Measurements from ENCODE around the gene INVS.
"Not testable (repeated sequence)": the region's sequence is repeated elsewhere in the genome, so short reads cannot be mapped to it uniquely, and the experiment has no call there.

The INVS gene

DNA sequence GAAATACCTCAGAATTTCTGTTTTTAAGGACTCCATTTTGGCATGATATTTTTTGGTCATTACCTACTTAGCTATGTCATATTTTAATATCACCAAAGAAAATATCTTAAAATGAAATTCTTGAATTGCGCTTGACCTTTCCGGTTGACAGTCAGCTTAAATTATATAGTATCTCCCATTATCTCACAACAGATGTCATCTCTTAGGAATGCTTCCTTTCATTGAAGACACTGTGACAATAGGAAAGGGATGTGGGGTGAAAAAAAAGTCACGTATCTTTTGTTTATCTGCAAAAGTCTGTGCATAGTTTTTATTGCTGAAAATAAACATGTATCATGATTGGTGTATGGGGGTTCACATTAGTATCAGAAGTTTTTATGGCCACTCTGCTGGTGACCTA lies 105.8 kb downstream of the INVS start:
- DNase-seq, result no peak

DNA sequence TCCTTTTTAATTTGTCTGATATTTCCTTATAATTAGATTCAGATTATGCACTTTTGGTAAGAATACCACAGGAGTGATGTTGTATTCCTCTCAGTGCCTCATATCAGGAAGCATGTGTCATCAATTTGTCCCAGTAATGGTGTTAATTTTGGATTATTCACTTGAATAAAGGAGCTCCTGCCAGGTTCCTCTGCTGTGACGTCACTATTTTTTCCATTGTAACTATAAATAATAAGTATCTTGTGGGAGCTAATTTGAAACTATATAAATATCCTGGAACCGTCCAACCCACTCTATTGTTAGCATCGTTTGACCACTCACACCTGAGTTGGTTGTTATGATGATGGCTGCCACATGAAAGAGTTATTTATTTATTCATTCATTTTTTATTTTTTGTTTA lies 107.9 kb downstream of the INVS start:
- DNase-seq, result no peak

DNA sequence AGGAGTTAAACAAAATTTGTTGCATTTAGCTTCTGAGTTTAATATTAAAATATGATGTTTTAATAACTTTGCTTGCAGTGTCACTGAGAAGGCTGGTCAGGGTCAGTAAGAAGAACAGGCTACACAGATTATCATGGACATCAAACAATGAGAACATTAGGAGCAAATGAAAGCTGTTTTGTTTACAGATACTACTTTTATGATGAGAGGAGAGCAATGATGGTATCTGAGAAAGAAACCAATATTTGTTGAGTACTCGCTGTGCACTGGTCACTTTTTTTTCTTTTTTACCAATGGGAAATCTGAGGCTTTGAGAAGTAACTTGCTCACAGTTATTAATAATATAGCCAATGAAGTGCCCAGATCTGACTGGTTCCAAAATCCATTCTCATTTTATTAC lies 109.6 kb downstream of the INVS start:
- DNase-seq, result no peak

DNA sequence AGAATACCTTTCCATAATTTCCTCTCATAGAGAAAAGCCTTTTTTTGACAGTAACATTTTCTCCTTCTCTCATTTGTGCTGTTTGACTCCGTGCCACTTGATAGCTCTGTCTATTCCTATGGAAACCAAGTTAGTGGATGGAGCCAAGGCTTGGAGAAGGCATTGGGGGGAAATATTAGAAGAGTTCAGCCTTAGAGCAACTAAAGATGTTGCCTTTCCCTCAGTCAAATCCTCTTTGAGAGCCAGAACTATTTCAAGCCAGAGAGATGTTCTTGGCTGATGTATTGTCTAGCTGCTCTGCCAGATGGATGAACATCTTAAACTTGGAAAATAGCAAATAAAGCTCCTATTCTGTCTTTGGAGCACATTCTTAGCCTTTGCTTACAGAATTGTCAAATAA lies 112.4 kb downstream of the INVS start:
- DNase-seq, result no peak

DNA sequence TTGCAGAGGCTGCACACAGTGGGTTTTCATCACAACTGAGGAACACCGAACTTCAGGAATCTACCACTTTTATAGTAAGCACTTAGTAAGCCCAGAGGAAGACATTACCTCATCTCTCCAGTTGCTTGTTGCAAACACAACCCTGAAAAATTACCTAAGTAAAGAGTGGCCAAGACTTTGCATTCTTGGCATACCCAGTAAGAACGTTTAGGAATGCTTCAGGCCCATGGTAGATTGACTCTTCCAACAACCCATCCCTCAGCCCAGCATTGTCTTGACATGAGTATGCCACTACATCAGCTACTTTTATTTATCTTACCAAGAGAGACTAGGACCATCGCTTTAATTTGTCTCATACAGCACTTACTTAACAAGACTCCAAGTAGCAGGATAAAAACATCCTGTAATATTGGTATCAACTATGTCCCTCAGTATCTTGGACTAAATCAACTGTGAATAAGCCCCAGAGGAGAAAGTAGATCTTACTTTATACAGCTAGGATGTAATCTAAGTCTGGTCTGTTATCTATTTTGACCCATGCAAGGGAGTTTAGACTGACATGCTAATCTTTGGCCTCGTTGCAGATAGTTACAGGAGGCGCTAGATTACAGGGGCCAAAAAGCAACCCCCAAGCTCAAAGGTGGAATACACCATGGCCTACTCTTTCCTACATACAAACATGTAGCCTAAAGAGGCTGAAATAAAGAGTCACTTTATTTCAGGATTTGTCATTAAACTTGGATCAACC lies 114.9 kb downstream of the INVS start:
- no peak for DNase-seq

DNA sequence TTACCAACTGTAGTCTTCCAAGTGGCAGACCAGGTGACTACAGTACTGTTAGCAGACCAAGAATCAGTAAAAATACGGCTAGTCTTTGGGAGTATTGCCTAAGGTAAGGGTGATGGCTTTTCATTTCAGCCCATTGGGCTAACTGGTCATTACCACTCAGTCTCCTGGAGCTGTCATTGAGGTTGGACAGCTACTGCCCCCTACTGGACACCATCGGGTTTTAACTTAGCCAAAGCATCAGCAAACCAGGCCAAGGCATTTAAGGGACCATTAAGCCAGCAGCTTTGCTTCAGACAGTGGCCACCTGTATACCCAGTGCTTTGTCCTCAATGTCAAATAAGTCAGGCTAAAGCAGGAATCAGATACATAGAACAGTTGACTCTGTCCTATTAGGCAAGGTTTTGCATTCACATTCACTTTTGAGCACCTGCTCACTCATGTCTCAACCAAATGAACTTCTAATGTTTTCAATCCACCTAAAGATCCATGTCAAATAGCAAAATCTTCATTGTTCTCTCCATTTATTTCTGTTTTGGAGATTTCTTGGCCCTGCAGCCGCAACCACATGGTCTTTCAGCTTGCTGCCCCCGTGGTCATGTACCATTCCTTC lies 117.2 kb downstream of the INVS start:
- no peak for DNase-seq

DNA sequence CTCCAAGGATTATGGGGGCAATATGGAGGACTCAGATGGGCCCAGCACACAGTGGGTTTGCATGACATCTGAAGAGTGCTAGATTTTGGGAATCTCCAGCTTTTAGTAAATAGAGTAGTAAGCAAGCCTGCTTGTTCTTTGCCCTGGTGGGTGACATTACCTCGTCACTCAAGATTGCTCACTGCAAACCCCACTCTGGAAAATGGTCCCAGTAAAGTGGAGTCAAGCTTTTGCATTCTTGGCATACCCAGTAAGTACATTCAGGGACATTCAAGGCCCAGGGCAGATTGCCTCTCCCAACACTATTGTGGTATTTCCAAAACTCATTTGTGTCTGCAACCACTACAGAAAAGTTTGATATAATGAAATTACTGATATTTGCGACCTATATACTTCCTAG lies 118.5 kb downstream of the INVS start:
- DNase-seq, result no peak

DNA sequence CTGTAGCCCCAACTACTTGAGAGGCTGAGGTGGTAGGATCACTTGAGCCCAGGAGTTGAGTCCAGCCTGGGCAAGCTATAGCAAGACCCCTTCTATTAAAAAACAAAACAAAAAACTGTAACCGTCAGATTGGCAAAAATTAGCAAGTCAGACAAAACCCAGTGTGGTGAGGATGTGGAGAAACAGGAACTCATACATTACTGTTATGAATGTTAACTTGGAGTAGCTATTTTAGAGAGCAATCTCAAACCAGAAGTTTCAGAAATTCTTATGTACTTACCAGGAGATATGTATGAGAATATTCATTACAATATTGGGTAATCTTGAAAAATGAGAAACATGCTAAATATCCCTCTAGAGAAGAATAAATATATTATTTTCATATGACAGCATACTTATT lies 120.3 kb downstream of the INVS start:
- DNase-seq, result no peak

DNA sequence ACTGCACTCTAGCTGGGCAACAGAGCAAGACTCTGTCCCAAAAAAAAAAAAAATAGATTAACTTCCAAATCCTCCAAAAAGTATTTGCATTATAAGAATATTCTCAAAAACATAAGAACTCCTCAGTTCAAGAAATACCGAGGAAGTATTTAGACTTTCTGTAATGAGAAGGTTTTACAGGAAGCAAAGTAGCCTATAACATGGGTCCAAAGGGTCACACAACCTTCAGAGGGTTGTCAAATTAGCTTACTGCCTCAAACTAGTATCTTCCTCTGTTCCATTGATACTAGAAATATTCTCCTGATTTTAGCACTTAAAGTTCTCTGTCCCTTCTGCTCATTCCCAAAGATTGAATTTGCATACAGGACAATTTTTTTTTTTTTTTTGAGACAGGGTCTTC lies 121.9 kb downstream of the INVS start:
- DNase-seq, result no peak

DNA sequence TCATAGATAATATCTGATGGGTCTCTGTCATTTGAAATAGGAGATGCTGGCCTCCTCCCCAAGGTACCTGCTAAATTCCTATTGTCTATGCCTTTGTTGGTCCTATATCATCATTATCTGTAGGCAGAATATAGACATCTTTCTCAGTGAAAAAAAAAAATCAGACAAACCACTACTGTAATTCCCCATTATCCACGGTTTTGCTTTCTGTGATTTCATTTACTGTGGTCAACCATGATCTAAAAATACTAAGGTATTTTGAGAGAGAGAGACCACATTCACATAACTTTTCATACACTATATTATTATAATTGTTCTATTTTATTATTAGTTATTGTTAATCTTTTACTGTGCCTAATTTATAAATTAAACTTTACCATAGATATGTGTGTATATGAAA lies 122.5 kb downstream of the INVS start:
- no peak for DNase-seq

DNA sequence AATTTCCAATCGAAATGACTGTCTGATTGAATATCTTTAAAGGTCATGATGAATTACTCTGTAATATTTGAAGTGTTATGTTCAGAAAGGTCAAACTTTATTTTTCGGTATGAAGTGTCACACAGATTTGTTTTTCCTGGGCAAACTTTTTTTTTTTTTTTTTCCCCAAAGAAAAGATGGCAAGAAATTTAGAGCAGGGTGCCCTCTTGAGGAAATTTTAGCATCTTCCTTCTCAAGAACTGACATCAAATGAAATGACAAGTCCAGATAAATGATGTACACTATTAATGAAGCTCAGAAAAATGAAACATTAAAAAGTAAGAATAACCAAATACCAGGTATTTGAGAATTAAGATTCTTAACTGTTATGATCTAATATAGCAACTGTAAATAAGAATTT lies 123.6 kb downstream of the INVS start:
- peak; percentile 39 for DNase-seq

DNA sequence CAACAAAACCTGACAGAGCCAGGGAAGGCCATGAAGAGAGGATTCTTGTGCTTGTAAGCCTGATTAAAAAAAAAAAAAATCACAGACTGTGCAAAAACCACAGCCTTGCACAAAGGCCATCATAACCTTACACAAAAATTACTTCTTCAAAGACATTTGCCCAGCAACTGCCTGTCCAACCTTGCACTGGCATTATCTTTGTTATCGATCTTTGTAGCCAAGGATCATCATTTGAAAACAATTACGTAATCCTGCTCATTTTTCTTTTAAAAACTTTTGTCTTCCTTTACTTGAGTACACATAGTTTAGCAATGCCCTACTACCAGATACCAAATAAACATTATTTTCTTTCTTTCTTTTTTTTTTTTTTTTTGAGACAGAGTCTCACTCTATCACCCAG lies 128.6 kb downstream of the INVS start:
- no peak for DNase-seq

DNA sequence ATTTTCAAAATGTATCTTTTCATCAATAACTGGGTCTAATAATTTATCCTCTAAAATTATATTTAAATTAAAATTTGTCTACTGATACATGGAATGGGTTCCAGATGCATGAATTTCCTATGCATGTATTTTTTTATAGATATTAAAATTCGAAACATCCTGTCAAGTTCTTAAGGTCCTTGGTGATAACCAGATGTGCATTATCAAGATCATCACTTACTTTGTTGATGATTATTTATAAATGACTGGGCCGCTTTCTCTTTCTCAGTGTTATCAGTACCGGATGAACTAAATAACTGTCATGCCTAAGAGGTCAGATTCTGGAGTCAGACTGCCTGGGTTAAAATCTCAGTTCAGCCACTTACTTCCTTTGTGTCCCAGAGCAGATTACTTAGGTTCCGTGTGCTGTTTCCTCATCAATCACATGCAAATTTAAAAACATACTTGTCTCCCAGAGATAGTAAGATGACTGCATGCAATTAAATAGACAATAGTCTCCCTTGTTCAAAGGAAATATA lies 129.4 kb downstream of the INVS start:
- DNase-seq, result no peak

DNA sequence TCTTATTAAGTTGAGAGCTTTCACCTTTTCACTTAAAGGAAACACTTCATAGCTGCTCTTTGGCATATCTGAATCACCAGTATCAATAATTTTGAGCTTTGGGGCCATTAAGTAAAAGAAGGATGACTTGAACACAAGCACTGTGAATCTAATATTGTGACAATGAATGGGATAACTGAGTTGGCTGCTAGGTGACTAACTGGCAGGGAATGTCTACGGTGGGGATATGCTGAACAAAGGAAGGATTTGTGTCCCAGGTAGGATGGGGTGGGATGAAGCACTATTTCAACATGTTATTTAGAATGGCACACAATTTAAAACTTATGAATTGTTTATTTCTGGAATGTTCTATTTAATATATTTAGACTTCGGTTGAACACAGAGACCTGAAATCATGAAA lies 130.1 kb downstream of the INVS start:
- DNase-seq, result no peak

DNA sequence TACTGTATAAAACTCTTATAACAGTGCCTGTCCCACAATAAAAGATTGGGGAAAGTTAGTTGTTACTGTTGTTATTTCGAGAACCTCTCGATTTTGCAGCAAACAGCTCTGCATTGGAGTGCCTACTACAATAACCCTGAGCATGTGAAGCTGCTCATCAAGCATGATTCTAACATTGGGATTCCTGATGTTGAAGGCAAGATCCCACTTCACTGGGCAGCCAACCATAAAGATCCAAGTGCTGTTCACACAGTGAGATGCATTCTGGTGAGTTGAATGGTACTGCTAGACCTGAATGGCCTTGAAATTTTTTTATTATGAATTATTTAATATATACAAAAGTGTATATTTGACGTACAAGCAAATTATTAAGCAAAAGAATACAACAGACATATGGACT lies 130.5 kb downstream of the INVS start:
- peak; percentile 22 for DNase-seq

DNA sequence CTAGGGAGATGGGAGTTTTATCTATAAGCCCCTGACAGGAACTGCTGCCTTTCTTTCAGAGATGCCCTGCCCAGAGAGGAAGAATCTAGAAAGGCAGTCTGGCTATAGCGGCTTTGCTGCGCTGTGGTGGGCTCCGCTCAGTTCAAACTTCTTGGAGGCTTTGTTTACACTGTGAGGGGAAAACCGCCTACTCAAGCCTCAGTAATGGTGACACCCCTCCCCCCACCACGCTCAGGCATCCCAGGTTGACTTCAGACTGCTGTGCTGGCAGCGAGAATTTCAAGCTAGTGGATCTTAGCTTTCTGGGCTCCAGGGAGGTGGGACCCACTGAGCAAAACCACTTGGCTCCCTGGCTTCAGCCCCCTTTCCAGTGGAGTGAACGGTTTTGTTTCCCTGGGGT lies 137.9 kb downstream of the INVS start:
- DNase-seq, result not testable (repeated sequence)

DNA sequence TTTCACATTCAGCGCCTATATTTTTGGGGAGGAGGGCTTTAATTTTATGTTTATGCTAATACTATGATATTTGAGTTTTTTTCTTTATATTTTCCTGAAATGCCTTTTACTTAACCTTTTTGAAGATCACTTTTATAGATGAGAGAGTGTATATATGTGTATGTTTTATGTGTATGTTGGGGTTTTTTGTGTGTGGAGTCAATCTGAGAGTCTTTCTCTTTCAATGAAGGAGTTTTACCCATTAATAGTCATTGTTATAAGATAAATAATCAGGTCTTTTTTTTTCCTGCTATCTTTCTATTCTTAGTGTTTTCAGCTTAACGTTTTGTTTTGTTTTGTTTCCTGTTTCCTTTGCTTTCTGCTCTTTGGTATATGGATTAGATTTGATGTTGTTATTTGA lies 141.5 kb downstream of the INVS start:
- DNase-seq, result no peak

DNA sequence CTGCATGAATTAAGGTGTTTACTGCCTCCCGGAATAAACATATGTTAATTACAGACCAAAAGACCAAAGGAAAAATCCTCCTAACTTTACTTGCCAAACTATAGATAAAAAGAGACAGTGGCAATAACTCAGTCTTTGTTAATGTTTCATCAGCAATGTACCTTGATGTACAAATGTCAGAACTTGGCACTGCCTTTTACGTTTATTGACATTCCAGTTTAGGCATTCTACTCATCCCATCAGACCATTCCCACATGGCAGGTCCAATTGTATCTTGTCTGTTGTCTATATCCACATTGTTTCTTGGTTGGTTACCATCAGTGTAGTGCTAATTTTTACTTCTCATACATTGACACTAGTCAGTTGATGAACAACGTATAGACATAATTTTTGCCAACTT lies 168.2 kb downstream of the INVS start:
- DNase-seq, result no peak

DNA sequence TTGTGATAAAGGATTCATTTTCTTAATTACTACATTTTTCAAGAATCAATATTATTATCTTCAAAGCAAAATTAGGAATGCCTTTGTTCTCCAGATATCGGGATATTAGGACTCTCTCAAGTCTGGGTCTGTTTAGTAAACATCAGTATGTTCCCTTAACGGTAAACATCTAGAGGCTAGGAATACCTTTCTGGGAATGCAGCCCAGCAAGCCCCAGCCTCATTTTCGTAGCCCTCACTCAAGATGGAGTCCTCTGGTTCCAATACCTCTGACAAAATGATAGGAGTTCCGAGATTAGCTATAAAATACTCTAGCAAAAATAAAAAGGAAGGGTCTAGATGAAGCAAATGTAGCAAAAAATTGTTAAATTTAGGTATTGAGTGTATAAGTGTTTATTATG lies 169.2 kb downstream of the INVS start:
- DNase-seq, result no peak

DNA sequence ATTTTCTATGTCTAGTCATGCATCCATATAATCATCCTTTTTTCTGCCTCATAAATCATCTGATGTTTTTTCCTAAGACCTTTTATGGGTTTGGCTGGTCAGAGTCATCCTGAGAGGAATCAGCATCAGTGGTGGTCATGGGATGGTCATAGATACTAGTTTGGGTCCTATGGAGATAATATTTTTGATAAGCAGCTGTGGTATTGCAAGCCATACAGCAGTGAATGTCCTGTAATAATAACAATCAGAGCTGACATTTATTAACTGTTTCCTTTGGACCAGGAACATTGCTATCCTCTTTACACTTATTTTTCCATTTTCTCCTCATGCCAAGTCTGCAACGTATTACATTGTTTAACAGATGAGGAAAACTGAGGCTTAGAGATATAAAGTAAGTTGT lies 170.6 kb downstream of the INVS start:
- DNase-seq, result no peak

DNA sequence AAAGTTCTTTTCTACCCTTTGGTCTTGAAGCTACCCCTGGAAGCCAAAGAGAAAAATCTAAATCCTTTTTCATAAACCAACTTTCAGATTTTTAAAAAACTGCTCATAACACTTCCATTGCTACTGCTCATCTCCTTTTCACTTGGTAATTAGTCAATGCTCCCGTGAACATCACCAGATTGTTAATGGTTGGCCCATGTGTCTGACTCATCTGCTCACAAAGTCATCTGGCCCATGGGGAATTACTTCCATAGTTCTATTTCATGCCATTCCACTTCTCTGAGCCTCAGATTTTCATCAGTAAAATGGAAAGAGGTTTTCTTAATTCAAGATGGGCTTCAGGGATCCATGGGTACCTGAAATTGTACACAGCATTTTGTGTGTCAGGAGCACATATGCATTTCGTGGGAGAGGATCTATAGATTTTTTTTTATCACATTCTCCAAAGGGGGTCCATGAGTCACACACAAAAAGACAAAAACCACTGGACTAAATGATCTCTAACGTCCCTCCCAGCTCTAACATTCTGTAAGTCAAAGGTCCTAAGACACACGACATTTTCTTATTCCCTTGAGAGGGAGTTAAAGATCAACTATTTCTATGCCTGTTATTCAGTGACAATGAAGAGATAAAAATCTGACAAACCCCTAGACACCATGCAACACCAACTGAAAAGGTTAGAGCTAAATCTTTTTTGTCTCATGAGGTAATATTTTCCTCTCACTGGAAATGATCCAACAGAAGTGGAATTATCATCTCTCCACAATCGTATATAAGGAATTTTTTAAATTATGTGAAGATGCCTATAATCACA lies 178.3 kb downstream of the INVS start:
- DNase-seq, result peak; percentile 44

DNA sequence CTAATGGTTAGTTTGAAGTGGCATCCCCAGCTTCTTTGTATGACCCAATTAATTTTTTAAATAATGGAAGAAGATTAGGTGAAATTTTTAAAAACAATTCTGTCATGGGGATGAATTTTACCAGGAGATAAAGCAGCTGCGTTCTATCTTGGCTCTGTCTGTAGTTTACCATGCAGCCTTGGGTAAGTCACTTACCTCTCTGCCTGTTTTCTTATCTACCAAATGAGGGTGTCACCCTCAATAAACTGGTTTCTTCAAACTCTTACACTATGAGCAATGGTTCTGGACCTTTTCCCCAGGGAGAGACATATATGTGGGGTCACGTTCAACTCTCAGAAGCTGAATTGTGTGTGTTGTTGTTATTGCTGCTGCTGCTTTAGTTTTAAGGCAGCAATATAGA lies 182.0 kb downstream of the INVS start:
- DNase-seq, result no peak

DNA sequence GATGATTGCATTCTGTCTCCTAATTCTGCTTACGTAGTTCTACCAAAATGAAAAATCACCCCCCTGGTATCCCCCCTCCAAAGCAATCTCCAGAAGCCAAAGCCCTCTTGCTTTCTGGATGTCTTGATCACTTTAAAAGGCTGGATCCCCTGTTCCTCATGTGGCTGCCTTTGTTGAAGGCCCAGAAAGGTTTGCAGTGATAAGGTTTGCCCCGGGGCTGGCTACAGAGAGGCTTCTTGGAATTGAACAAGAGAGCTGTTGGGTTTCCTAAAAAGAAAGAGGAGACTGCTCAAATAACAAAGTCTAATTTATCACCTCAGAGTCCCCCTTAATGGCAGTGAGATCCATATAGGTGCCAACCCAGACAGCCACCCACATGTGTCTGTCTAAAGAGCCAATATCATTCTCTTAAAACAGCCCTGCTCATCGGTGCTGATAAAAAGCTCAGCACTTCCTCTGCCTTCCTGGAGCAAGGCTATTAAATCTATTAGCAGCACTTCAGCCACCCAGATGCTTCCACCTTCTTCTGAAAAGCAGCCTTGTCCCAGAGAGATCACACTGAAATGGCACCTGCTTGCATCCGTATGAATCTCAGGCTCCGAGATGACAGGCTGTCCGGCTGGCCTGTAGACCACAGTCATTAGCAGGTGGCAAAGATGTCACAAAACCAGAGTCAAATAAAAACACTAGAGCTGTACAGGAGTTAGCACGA lies 182.8 kb downstream of the INVS start:
- no peak for DNase-seq

DNA sequence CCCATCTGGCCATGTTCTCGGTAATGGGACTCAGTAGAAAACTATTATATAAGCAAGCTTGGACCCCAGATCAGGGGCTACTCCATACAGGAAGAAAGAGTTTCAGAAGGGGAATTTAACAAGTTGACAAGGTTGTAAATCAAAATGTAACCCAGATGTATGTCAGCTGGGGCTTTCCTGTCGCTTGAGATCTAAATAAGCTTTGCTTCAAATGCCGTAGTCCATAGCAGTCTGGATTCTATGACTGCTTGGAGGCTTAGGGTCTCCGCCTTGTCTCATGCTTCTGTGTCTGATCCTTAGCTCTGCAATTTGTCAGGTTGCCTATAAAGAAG lies 183.3 kb downstream of the INVS start:
- DNase-seq, result no peak
